Prostate gland (tissue), 2 donors: ENCODE measurements around the gene RHBDD1.

Source experiments
- POLR2A ChIP-seq: fragments of 450-650 bp; IDR thresholded peaks from one replicate; pipeline ENCODE4 v1.6.1; 2016; ENCODE audit warnings: antibody characterized with exemption, mild to moderate bottlenecking
- POLR2AphosphoS5 ChIP-seq: sonication (generic); formaldehyde crosslinking; IDR thresholded peaks from one replicate; pipeline ENCODE4 v1.6.1; 2017; ENCODE audit warnings: antibody characterized with exemption
- TF ChIP-seq, protein P1 (sequence below), 4 experiments: fragments of 200-600 bp in 2 of 4; fragments of 450-650 bp in 2 of 4; sonication (generic) in 2 of 4; IDR thresholded peaks; 1 replicate in 3 of 4; 2 replicates in 1 of 4; pipeline ENCODE4 v1.5.1; 2016 to 2019; ENCODE audit warnings: antibody characterized with exemption in 4 of 4, mild to moderate bottlenecking in 2 of 4, moderate library complexity in 2 of 4

DNA sequence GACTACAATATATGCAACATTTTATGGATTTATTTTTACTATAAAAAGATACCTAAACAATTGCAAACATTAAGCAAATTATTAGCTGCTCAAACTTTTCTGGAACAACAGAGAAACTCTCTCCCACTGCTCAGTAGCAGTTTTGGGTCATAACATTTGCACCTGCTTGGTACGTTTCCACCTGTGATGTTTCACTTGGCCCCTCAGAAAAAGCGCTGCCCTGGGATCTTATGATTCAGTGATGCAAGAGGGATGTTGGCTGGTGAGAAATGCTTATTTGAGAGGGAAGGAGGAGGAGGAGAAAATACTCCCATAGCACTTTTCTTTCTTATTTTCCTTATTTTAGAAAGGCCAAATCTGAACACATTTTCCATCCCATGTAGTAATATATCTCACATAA, 45.4 kb upstream of the RHBDD1 start:
- TF ChIP-seq POLR2A (no peak), POLR2AphosphoS5 (no peak)
- TF ChIP-seq, protein P1, sequence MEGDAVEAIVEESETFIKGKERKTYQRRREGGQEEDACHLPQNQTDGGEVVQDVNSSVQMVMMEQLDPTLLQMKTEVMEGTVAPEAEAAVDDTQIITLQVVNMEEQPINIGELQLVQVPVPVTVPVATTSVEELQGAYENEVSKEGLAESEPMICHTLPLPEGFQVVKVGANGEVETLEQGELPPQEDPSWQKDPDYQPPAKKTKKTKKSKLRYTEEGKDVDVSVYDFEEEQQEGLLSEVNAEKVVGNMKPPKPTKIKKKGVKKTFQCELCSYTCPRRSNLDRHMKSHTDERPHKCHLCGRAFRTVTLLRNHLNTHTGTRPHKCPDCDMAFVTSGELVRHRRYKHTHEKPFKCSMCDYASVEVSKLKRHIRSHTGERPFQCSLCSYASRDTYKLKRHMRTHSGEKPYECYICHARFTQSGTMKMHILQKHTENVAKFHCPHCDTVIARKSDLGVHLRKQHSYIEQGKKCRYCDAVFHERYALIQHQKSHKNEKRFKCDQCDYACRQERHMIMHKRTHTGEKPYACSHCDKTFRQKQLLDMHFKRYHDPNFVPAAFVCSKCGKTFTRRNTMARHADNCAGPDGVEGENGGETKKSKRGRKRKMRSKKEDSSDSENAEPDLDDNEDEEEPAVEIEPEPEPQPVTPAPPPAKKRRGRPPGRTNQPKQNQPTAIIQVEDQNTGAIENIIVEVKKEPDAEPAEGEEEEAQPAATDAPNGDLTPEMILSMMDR (IDR thresholded peaks at IDR 0.05) = no peak
